ENCODE measurements around the gene PAPOLG.
A peak's percentile ranks its signal among the peaks of the same experiment; 100 is the strongest.

PAPOLG gene

GRCh38 chr2:60780721-60781120, 24.7 kb downstream of the PAPOLG start:
- DNase-seq (ENCODE audit: low spot score), result no peak
- in situ Hi-C loops (cut with MboI; ENCODE audit: low sequenced_read_pairs, unreplicated experiment), result no loop called here
- no peak for TF ChIP-seq CTCF (IDR thresholded peaks at IDR 0.05; ENCODE audit: borderline replicate concordance, control extremely low read depth, extremely low read depth, insufficient read depth, missing control alignments)

DNA sequence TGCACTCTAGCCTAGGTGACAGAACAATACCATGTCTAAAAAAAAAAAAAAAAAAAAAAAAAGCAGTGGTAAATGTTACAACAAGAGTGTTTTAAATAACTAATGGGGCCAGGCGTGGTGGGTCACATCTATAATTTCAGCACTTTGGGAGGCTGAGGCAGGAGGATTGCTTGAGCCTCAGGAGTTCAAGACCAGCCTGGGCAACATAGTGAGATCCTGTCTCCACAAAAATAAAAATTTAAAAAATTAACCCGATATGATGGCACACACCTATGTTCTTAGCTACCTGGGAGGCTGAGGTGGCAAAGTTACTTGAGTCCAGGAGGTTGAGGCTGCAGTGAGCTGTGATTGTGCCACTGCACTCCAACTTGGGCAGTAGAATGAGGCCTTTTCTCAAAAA, 37.1 kb downstream of the PAPOLG start:
- no peak for DNase-seq (ENCODE audit: low spot score)
- in situ Hi-C loops (cut with MboI; ENCODE audit: low sequenced_read_pairs, unreplicated experiment), result no loop called here
- TF ChIP-seq CTCF (IDR thresholded peaks at IDR 0.05; ENCODE audit: borderline replicate concordance, control extremely low read depth, extremely low read depth, insufficient read depth, missing control alignments), result no peak

DNA sequence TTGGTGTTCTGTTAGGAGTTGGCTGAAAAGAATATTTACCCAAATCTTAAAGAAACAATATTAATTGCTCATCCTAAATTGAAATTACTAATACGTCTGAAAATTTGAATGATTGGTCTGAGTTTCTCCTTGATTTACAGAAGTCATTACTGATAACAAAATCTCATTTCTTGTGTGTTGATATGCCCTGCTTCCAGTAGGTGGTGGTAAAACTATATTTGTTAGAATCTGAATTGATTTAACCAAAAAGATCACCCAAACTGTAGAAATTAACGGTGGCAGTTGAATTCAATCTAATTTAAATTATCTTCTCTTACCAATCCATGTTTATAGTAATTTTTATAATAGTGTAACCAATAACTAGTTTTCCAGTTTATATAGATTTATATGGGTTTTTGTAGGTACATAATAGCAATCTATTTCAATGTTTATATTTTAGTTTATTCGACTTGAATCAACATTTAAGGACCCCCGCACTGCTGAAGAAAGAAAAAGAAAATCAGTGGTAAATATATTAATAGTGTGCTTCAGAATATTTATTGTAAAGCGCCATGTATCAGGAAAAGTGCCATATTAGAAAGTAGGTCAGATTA, 38.3 kb downstream of the PAPOLG start:
- no peak for DNase-seq (ENCODE audit: low spot score)
- in situ Hi-C loops (cut with MboI; ENCODE audit: low sequenced_read_pairs, unreplicated experiment), result no loop called here

DNA sequence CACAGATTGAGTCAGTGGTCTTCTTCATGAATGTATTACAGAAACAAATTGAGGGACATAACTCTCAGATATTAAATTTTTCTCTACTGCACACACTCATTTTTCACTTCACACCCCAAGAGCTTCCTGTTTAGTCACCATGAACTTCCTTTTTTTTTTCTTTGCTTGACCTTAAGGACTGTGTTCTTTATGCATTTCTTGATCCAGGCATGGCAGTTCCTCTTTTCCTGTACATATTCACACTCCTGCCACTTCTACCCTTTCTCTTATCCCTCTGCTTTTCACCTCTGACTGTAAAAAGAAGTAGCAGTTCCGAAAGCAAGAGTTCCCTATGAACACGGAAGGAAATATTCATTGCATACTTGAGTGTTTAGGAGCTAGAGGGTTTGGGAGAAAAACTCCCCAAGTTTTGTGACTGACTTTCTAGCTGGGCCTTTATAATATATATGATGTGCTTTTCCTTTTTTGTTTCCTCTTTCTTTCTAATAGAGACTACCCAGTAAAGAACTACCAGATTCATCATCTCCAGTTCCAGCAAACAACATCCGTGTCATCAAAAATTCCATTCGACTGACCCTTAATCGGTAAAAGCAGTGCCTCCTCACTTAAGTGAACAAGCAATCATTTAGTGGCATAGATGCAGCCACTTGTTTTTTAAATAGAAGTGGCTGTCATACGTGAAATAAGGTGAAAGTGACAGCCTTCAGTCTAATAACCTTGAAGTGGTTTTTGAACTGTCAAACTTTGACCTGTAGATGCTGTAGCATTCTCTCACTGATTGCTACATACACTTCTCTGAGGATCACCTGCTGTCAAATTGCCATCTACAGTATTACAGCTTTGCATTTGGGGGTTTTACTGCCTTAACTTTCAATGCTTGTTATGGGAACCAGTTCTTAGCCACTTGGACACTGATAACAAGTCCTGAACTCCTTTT, 40.8 kb downstream of the PAPOLG start:
- TF ChIP-seq CTCF (IDR thresholded peaks at IDR 0.05; ENCODE audit: borderline replicate concordance, control extremely low read depth, extremely low read depth, insufficient read depth, missing control alignments), result no peak
- in situ Hi-C loops (cut with MboI; ENCODE audit: low sequenced_read_pairs, unreplicated experiment), result no loop called here
- DNase-seq (ENCODE audit: low spot score), result no peak

More for the DNA sequence above, 38.3 kb downstream of the PAPOLG start:
- peak; percentile 45 for TF ChIP-seq CTCF (IDR thresholded peaks at IDR 0.05; ENCODE audit: borderline replicate concordance, control extremely low read depth, extremely low read depth, insufficient read depth, missing control alignments)

DNA sequence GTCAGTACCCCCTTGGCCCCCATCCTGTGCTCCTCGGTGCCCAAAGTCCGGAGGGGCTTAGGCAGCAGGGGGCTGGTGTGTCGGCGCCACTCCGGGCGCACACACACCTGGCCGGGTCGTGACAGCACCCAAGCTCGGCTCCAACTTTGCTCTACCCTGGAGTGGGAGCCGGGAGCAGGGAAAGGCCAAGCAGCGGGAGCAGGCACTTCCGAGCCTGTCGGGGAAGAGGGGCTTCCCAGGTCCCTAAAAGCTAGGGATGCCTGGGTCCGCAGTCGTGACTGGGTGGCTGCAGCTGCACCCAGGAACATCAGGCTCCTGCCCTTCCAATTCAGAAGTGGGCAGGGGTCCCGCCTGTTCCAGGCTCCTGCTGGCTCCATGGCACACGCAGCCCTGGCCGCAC, 48.4 kb downstream of the PAPOLG start:
- no peak for DNase-seq (ENCODE audit: low spot score)
- in situ Hi-C loops (cut with MboI; ENCODE audit: low sequenced_read_pairs, unreplicated experiment), result no loop called here

GRCh38 chr2:60806595-60806987, 50.5 kb downstream of the PAPOLG start:
- no peak for DNase-seq (ENCODE audit: low spot score)
- TF ChIP-seq CTCF (IDR thresholded peaks at IDR 0.05; ENCODE audit: borderline replicate concordance, control extremely low read depth, extremely low read depth, insufficient read depth, missing control alignments), result no peak
- in situ Hi-C loops (cut with MboI; ENCODE audit: low sequenced_read_pairs, unreplicated experiment), result loop anchor here (5.0 kb wide), 1 partner anchor 191 kb away; no protein-coding TSS in a partner anchor

More for the DNA sequence above, 48.4 kb downstream of the PAPOLG start:
- no peak for TF ChIP-seq CTCF (IDR thresholded peaks at IDR 0.05; ENCODE audit: borderline replicate concordance, control extremely low read depth, extremely low read depth, insufficient read depth, missing control alignments)

Measured in GM13976 (cell line).